HFFc6 (cell line): ENCODE data around the gene RIT2. TPM values are rescaled to one million over a fixed set of nuclear protein-coding genes. Genes with fewer than 3 reads are reported as not detected.

Source experiments
- DNase-seq: peaks from one replicate; pipeline ENCODE4 v3.0.0-alpha.2; 2018
- H3K27ac Mint-ChIP-seq: 2 replicates; pipeline ENCODE4 v1.8.0; 2020; ENCODE audit warnings: mild to moderate bottlenecking, mixed read lengths
- H3K27me3 Mint-ChIP-seq: 2 replicates; pipeline ENCODE4 v1.8.0; 2021; ENCODE audit warnings: mild to moderate bottlenecking, moderate library complexity, mixed read lengths; ENCODE audit not compliant: insufficient read depth
- H3K36me3 Mint-ChIP-seq: 2 replicates; pipeline ENCODE4 v1.8.0; 2021; ENCODE audit warnings: low read depth, mixed read lengths
- H3K4me1 Mint-ChIP-seq: 2 replicates; pipeline ENCODE4 v1.8.0; 2020; ENCODE audit warnings: low read depth, mixed read lengths
- H3K4me3 Mint-ChIP-seq: 2 replicates; pipeline ENCODE4 v1.8.0; 2020; ENCODE audit warnings: mild to moderate bottlenecking, moderate library complexity, mixed read lengths
- H3K9me3 Mint-ChIP-seq: 2 replicates; pipeline ENCODE4 v1.8.0; 2020; ENCODE audit warnings: mild to moderate bottlenecking, mixed read lengths
- CTCF ChIP-seq: fragments of 200-600 bp; sonication (generic); IDR thresholded peaks from 2 replicates; pipeline ENCODE4 v1.5.0; 2021; ENCODE audit warnings: antibody characterized with exemption, mild to moderate bottlenecking
- total RNA-seq, 6 experiments: library from RNA; stranded (reverse); fragmentation: NEBNext Ultra II Directional; extraction: Animal tissue kit (Norgen Biotek cat#: 25700); gene quantifications; 2 replicates in 1 of 6; 3 replicates in 5 of 6; pipeline ENCODE4 v1.2.3, GENCODE V29; 2021

RIT2 gene
- total RNA-seq, 6 experiments from 2014 or later = not detected

- H3K4me1 Mint-ChIP-seq = no peaks in the 10 kb centered on the region
- H3K27ac Mint-ChIP-seq = no peak overlapping the region
- H3K27me3 Mint-ChIP-seq = no peaks in the 10 kb centered on the region
- peaks cover 5% of the 10 kb centered on the region; the same call in 1 of the 2 replicates for H3K36me3 Mint-ChIP-seq
- H3K4me3 Mint-ChIP-seq = no peak overlapping the region
- no peak for TF ChIP-seq CTCF
- DNase-seq = no peak
- peaks cover 9% of the 10 kb centered on the region for H3K9me3 Mint-ChIP-seq
Observed at GRCh38 chr18:42891705-42892104, 223.8 kb downstream of the RIT2 start.

GRCh38 chr18:42883169-42883568 is 232.3 kb downstream of the RIT2 start:
- Mint-ChIP-seq H3K36me3 (no peaks in the 10 kb centered on the region), H3K4me1 (no peaks in the 10 kb centered on the region), H3K9me3 (peaks cover 33% of the 10 kb centered on the region), H3K27ac (no peak overlapping the region), H3K27me3 (no peaks in the 10 kb centered on the region), H3K4me3 (no peak overlapping the region)
- TF ChIP-seq CTCF = no peak
- no peak for DNase-seq

- no peak overlapping the region for H3K27ac Mint-ChIP-seq
- H3K9me3 Mint-ChIP-seq = peaks cover 33% of the 10 kb centered on the region
- H3K27me3 Mint-ChIP-seq = no peaks in the 10 kb centered on the region
- DNase-seq = no peak
- TF ChIP-seq CTCF = no peak
- H3K4me1 Mint-ChIP-seq = no peaks in the 10 kb centered on the region
- no peak overlapping the region for H3K4me3 Mint-ChIP-seq
- H3K36me3 Mint-ChIP-seq = no peaks in the 10 kb centered on the region
Observed at GRCh38 chr18:42882122-42882521, 233.4 kb downstream of the RIT2 start.

- no peak for TF ChIP-seq CTCF
- H3K36me3 Mint-ChIP-seq = no peaks in the 10 kb centered on the region
- DNase-seq = no peak
- H3K4me1 Mint-ChIP-seq = no peaks in the 10 kb centered on the region
- H3K27me3 Mint-ChIP-seq = no peaks in the 10 kb centered on the region
- H3K4me3 Mint-ChIP-seq = no peak overlapping the region
- no peak overlapping the region for H3K27ac Mint-ChIP-seq
- peaks cover 38% of the 10 kb centered on the region for H3K9me3 Mint-ChIP-seq
Observed at GRCh38 chr18:42872838-42873237, 242.6 kb downstream of the RIT2 start.

- Mint-ChIP-seq H3K27me3 (no peaks in the 10 kb centered on the region), H3K4me3 (no peak overlapping the region), H3K9me3 (peaks cover 57% of the 10 kb centered on the region), H3K4me1 (no peaks in the 10 kb centered on the region), H3K27ac (no peak overlapping the region), H3K36me3 (no peaks in the 10 kb centered on the region; the same call in 1 of the 2 replicates)
- no peak for TF ChIP-seq CTCF
- DNase-seq = no peak
Observed at GRCh38 chr18:42864876-42865275, 250.6 kb downstream of the RIT2 start.

- no peak for TF ChIP-seq CTCF
- Mint-ChIP-seq H3K36me3 (no peaks in the 10 kb centered on the region; the same call in 1 of the 2 replicates), H3K9me3 (peaks cover 62% of the 10 kb centered on the region), H3K27me3 (no peaks in the 10 kb centered on the region), H3K27ac (no peak overlapping the region), H3K4me3 (no peak overlapping the region), H3K4me1 (no peaks in the 10 kb centered on the region)
- DNase-seq = no peak
Observed at GRCh38 chr18:42861271-42861670, 254.2 kb downstream of the RIT2 start.
